Esophagus squamous epithelium (tissue), 5 donors: ENCODE results near the gene OR2H2. TPM values are rescaled to one million over a fixed set of nuclear protein-coding genes. Genes with fewer than 3 reads are reported as not detected.

Experiments used
- DNase-seq: peaks from one replicate; lab custom pipeline; 2025; lab: John Stamatoyannopoulos, UW
- H3K27ac ChIP-seq, 4 donors: fragments of 200-600 bp; sonication (generic); one replicate each; pipeline ENCODE4 v1.5.1; 2016 to 2019; ENCODE audit warnings: mild to moderate bottlenecking in 1 of 4
- H3K27me3 ChIP-seq, 4 donors: fragments of 200-600 bp; sonication (generic); 1 replicate in 3 of 4; 2 replicates in 1 of 4; pipeline versions ENCODE4 v1.5.1 to v1.6.0; 2017 to 2021; ENCODE audit warnings: antibody characterized with exemption in 1 of 4
- H3K36me3 ChIP-seq, 3 donors: fragments of 200-600 bp; sonication (generic); one replicate each; pipeline ENCODE4 v1.5.1; 2016 to 2019
- H3K4me1 ChIP-seq, 3 donors: fragments of 200-600 bp; sonication (generic); one replicate each; pipeline ENCODE4 v1.5.1; 2017 to 2019
- H3K4me3 ChIP-seq, 4 donors: fragments of 200-600 bp; sonication (generic); 1 replicate in 3 of 4; 2 replicates in 1 of 4; pipeline ENCODE4 v1.5.1; 2016 to 2019; ENCODE audit warnings: mild to moderate bottlenecking in 2 of 4, moderate library complexity in 1 of 4
- H3K9me3 ChIP-seq, 3 donors: fragments of 200-600 bp; sonication (generic); one replicate each; pipeline ENCODE4 v1.5.1; 2016 to 2019
- POLR2A ChIP-seq, 4 donors: fragments of 450-650 bp; IDR thresholded peaks; one replicate each; pipeline ENCODE4 v1.6.1; 2017; ENCODE audit warnings: antibody characterized with exemption in 4 of 4, mild to moderate bottlenecking in 4 of 4, moderate library complexity in 3 of 4
- WGBS, 2 donors: methylation state at CpG; one replicate each; pipeline ENCODE4 v1.1.5; 2018; 5-methylcytosine and 5-hydroxymethylcytosine counted together
- intact Hi-C: fragments of 100-400 bp; cut with DNase I; formaldehyde crosslinking; loops from one replicate; pipeline ENCODE4 v1.15.0; 2022
- small RNA-seq, 4 donors: library from RNA; depleted of rRNA; stranded (forward); fragments of <200 nt; gene quantifications; one replicate each; pipeline ENCODE3, GENCODE V24; 2016
- total RNA-seq, 4 donors: library from RNA; depleted of rRNA; stranded (reverse); fragments of >200 nt; gene quantifications; one replicate each; pipeline ENCODE4 v1.1.0, GENCODE V29; 2016
- TF ChIP-seq, protein P1 (sequence below), 6 experiments: fragments of 450-650 bp in 4 of 6; fragments of 200-600 bp in 2 of 6; sonication (generic) in 2 of 6; IDR thresholded peaks; one replicate each; pipeline ENCODE4 v1.5.1; 2016 to 2019; ENCODE audit warnings: antibody characterized with exemption in 6 of 6, mild to moderate bottlenecking in 4 of 6, moderate library complexity in 4 of 6
- donor health status: DM: yes; HTN: yes; CAD: no.

The OR2H2 gene
- total RNA-seq, 4 donors from 2014 or later, result not detected

DNA sequence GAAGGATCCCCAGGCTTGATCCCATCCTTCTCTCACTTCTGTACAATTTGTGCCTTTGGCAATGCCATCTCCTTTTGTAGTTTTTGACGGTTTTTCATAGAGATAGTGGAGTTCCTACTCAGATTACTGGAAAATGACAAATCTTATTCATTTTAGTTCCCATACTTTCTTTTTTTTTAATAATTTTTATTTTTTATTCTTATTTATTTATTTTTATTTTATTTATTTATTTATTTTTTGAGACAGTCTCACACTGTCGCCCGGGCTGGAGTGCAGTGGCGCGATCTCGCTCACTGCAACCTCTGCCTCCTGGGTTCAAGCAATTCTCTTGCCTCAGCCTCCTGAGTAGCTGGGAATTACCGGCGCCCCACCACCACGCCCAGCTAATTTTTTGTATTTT, 52.3 kb downstream of the OR2H2 start:
- Histone ChIP-seq H3K4me1 (peaks cover 0 to 30% (median 0%) of the 10 kb centered on the region in 3 donors), H3K27ac (no peak overlapping the region), H3K4me3 (no peak overlapping the region), H3K27me3 (no peaks in the 10 kb centered on the region), H3K9me3 (no peaks in the 10 kb centered on the region), H3K36me3 (no peaks in the 10 kb centered on the region)
- WGBS, 2 donors, result 83 to 90% methylated on average over 5 to 9 of the region's 9 CpGs
- TF ChIP-seq, protein P1, sequence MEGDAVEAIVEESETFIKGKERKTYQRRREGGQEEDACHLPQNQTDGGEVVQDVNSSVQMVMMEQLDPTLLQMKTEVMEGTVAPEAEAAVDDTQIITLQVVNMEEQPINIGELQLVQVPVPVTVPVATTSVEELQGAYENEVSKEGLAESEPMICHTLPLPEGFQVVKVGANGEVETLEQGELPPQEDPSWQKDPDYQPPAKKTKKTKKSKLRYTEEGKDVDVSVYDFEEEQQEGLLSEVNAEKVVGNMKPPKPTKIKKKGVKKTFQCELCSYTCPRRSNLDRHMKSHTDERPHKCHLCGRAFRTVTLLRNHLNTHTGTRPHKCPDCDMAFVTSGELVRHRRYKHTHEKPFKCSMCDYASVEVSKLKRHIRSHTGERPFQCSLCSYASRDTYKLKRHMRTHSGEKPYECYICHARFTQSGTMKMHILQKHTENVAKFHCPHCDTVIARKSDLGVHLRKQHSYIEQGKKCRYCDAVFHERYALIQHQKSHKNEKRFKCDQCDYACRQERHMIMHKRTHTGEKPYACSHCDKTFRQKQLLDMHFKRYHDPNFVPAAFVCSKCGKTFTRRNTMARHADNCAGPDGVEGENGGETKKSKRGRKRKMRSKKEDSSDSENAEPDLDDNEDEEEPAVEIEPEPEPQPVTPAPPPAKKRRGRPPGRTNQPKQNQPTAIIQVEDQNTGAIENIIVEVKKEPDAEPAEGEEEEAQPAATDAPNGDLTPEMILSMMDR (IDR thresholded peaks at IDR 0.05), result no peak
- TF ChIP-seq POLR2A (IDR thresholded peaks at IDR 0.05), result no peak
- intact Hi-C loops, result no loop called here
- no peak for DNase-seq

Small RNA genes within 50 kb of the gene (small RNA-seq; reads per million reads assigned to genes)
- gene SNORD32B (0.57 to 4.2 (median 1.5) reads per million in 4 donors), gene SUMO2P1 (0 to 1.2 (median 0) reads per million in 4 donors), gene TMEM183AP1 (0 reads per million in 4 donors)

Other genes starting within 250 kb of the OR2H2 start
- not detected for gene OR5V1, start 216.3 kb upstream of the OR2H2 start, total RNA-seq
- not detected for gene OR12D3, start 209.8 kb upstream of the OR2H2 start, total RNA-seq
- gene OR12D2, start 189.5 kb upstream of the OR2H2 start, total RNA-seq, result not detected
- gene OR12D1, start 170.2 kb upstream of the OR2H2 start, total RNA-seq, result not detected
- not detected for gene OR10C1, start 145.8 kb upstream of the OR2H2 start, total RNA-seq
- not detected for gene OR11A1, start 128.1 kb upstream of the OR2H2 start, total RNA-seq
- not detected for gene OR2H1, start 128.0 kb upstream of the OR2H2 start, total RNA-seq
- not detected for gene MAS1L, start 97.2 kb upstream of the OR2H2 start, total RNA-seq
- 10 to 100 TPM in 1 of 4 donors, 1 to 10 TPM in 1, under 1 TPM in 1, not detected in 1; 0.76 to 11.1 (median 1.6) TPM for gene UBD, start 25.4 kb upstream of the OR2H2 start, total RNA-seq
- gene GABBR1, start 48.1 kb downstream of the OR2H2 start, total RNA-seq, result 10 to 100 TPM in 2 of 4 donors, 1 to 10 TPM in 2; 4.1 to 19.5 (median 8.5) TPM
- not detected for gene MOG, start 72.0 kb downstream of the OR2H2 start, total RNA-seq
- 1 to 10 TPM in 1 of 4 donors, not detected in 3; 2.4 TPM for gene ZFP57, start 96.0 kb downstream of the OR2H2 start, total RNA-seq
- gene HLA-F, start 138.3 kb downstream of the OR2H2 start, total RNA-seq, result 10 to 100 TPM in 3 of 4 donors, 1 to 10 TPM in 1; 8.7 to 56.1 (median 31.0) TPM
- gene HLA-G, start 242.7 kb downstream of the OR2H2 start, total RNA-seq, result under 1 TPM in 2 of 4 donors, not detected in 2; 0.18 to 0.27 TPM